WTC11 (cell line): ENCODE results near the gene ALDOC. TPM values are rescaled to one million over a fixed set of nuclear protein-coding genes. Genes with fewer than 3 reads are reported as not detected.

Source experiments
- ATAC-seq: fragments of 200-7000 bp; cut with Tn5 transposase; 2 replicates; pipeline ENCODE4 v1.10.0; 2021; ENCODE audit warnings: mild to moderate bottlenecking, moderate library complexity
- CTCF ChIA-PET: fragments of 300-600 bp; sonication (Branson Sonifier 250); formaldehyde crosslinking; loops from one replicate; lab custom pipeline; 2021; ENCODE audit warnings: antibody characterized with exemption; lab: Charles Lee
- POLR2A ChIA-PET: fragments of 350-600 bp; sonication (Branson Sonifier 250); formaldehyde crosslinking; loops from one replicate; lab custom pipeline; 2021; ENCODE audit warnings: antibody characterized with exemption; lab: Charles Lee
- DNase-seq: peaks from one replicate; pipeline ENCODE4 v3.0.0; 2021; ENCODE audit warnings: low spot score
- H3K27ac Mint-ChIP-seq: 2 replicates; pipeline ENCODE4 v1.8.0; 2021; ENCODE audit warnings: mixed read lengths
- H3K27me3 Mint-ChIP-seq: 2 replicates; pipeline ENCODE4 v1.8.0; 2021; ENCODE audit warnings: low read depth, mild to moderate bottlenecking, moderate library complexity, mixed read lengths
- H3K36me3 Mint-ChIP-seq: 2 replicates; pipeline ENCODE4 v1.8.0; 2021; ENCODE audit warnings: mixed read lengths
- H3K4me1 Mint-ChIP-seq: 2 replicates; pipeline ENCODE4 v1.8.0; 2022; ENCODE audit warnings: mixed read lengths
- H3K4me3 Mint-ChIP-seq: 2 replicates; pipeline ENCODE4 v1.8.0; 2021; ENCODE audit warnings: mild to moderate bottlenecking, moderate library complexity, mixed read lengths
- H3K9me3 Mint-ChIP-seq: 2 replicates; pipeline ENCODE4 v1.8.0; 2021; ENCODE audit warnings: mixed read lengths
- CREB1 ChIP-seq: sonication (generic); formaldehyde crosslinking; IDR thresholded peaks from 2 replicates; pipeline ENCODE4 v1.8.0; 2023; ENCODE audit warnings: mild to moderate bottlenecking, missing genetic modification reagents
- E2F1 ChIP-seq: sonication (generic); formaldehyde crosslinking; IDR thresholded peaks from 2 replicates; pipeline ENCODE4 v1.8.0; 2022; ENCODE audit warnings: mild to moderate bottlenecking, missing genetic modification reagents
- ERG ChIP-seq: fragments of 250-450 bp; sonication (Bioruptor Pico); IDR thresholded peaks from 2 replicates; pipeline ENCODE4 v1.8.0; 2021; ENCODE audit warnings: mild to moderate bottlenecking
- ESRRA ChIP-seq: sonication (generic); formaldehyde crosslinking; IDR thresholded peaks from 2 replicates; pipeline ENCODE4 v1.8.1; 2022; ENCODE audit warnings: mild to moderate bottlenecking, missing genetic modification reagents, borderline replicate concordance
- FOXP1 ChIP-seq: sonication (generic); formaldehyde crosslinking; IDR thresholded peaks from 2 replicates; pipeline ENCODE4 v1.8.0; 2022; ENCODE audit warnings: missing genetic modification reagents, mild to moderate bottlenecking, moderate library complexity, borderline replicate concordance
- GABPB1 ChIP-seq: sonication (generic); formaldehyde crosslinking; IDR thresholded peaks from 2 replicates; pipeline ENCODE4 v1.8.1; 2023; ENCODE audit warnings: mild to moderate bottlenecking, missing genetic modification reagents
- GTF2I ChIP-seq: fragments of 250-450 bp; sonication (Bioruptor Pico); conservative IDR thresholded peaks from 2 replicates; pipeline ENCODE4 v1.4.0; 2021; ENCODE audit warnings: mild to moderate bottlenecking
- HMGXB4 ChIP-seq: sonication (generic); formaldehyde crosslinking; IDR thresholded peaks from 2 replicates; pipeline ENCODE4 v1.8.1; 2023; ENCODE audit warnings: mild to moderate bottlenecking, moderate library complexity, missing genetic modification reagents
- IRF1 ChIP-seq: sonication (generic); formaldehyde crosslinking; IDR thresholded peaks from 2 replicates; pipeline ENCODE4 v1.8.0; 2023; ENCODE audit warnings: missing genetic modification reagents
- MAX ChIP-seq: sonication (generic); formaldehyde crosslinking; IDR thresholded peaks from 2 replicates; pipeline ENCODE4 v1.8.0; 2022; ENCODE audit warnings: mild to moderate bottlenecking, missing genetic modification reagents
- MLX ChIP-seq: sonication (generic); formaldehyde crosslinking; IDR thresholded peaks from 2 replicates; pipeline ENCODE4 v1.8.1; 2023; ENCODE audit warnings: mild to moderate bottlenecking, missing genetic modification reagents, moderate library complexity
- MXD4 ChIP-seq: fragments of 250-450 bp; sonication (Bioruptor Pico); IDR thresholded peaks from 2 replicates; pipeline ENCODE4 v1.8.0; 2021; ENCODE audit warnings: mild to moderate bottlenecking, moderate library complexity, borderline replicate concordance
- NFATC4 ChIP-seq: fragments of 250-450 bp; sonication (Bioruptor Pico); IDR thresholded peaks from 2 replicates; pipeline ENCODE4 v1.9.0; 2021; ENCODE audit warnings: mild to moderate bottlenecking
- NFE2L1 ChIP-seq: sonication (generic); formaldehyde crosslinking; IDR thresholded peaks from 2 replicates; pipeline ENCODE4 v1.8.1; 2023; ENCODE audit warnings: missing genetic modification reagents
- SMAD4 ChIP-seq: sonication (generic); formaldehyde crosslinking; IDR thresholded peaks from 2 replicates; pipeline ENCODE4 v1.8.0; 2022; ENCODE audit warnings: mild to moderate bottlenecking, missing genetic modification reagents
- SP1 ChIP-seq: sonication (generic); formaldehyde crosslinking; conservative IDR thresholded peaks from 2 replicates; pipeline ENCODE4 v1.8.1; 2022; ENCODE audit warnings: missing genetic modification reagents
- TEAD1 ChIP-seq: sonication (generic); formaldehyde crosslinking; IDR thresholded peaks from 2 replicates; pipeline ENCODE4 v1.8.0; 2022; ENCODE audit warnings: mild to moderate bottlenecking, missing genetic modification reagents
- USF1 ChIP-seq: sonication (generic); formaldehyde crosslinking; IDR thresholded peaks from 2 replicates; pipeline ENCODE4 v1.8.0; 2022; ENCODE audit warnings: mild to moderate bottlenecking, missing genetic modification reagents
- USF2 ChIP-seq: sonication (generic); formaldehyde crosslinking; IDR thresholded peaks from 2 replicates; pipeline ENCODE4 v1.8.1; 2023; ENCODE audit warnings: mild to moderate bottlenecking, missing genetic modification reagents, moderate library complexity
- ZBTB21 ChIP-seq: sonication (generic); formaldehyde crosslinking; IDR thresholded peaks from 2 replicates; pipeline ENCODE4 v1.8.1; 2023; ENCODE audit warnings: mild to moderate bottlenecking, missing genetic modification reagents, borderline replicate concordance
- ZBTB43 ChIP-seq: sonication (generic); formaldehyde crosslinking; IDR thresholded peaks from 2 replicates; pipeline ENCODE4 v1.8.1; 2023; ENCODE audit warnings: mild to moderate bottlenecking, missing genetic modification reagents
- ZMAT4 ChIP-seq: fragments of 250-450 bp; sonication (Bioruptor Pico); IDR thresholded peaks from 2 replicates; pipeline ENCODE4 v1.9.0; 2021; ENCODE audit warnings: mild to moderate bottlenecking
- ZNF532 ChIP-seq: fragments of 250-450 bp; sonication (Bioruptor Pico); IDR thresholded peaks from 2 replicates; pipeline ENCODE4 v1.9.0; 2021; ENCODE audit warnings: mild to moderate bottlenecking, borderline replicate concordance
- total RNA-seq: library from RNA; stranded (reverse); gene quantifications from 3 replicates; pipeline ENCODE4 v1.2.3, GENCODE V29; 2021

Gene ALDOC
- total RNA-seq, 1 experiment from 2014 or later, result 73.5 TPM

- TF ChIP-seq NFATC4 (CRISPR knock-in tag) (no peak), GABPB1 (CRISPR knock-in tag) (no peak), USF1 (CRISPR knock-in tag) (peak; percentile 79), IRF1 (CRISPR knock-in tag) (0 out of 2 replicates have a peak, but pooled peaks have one; percentile 21), ESRRA (CRISPR knock-in tag) (peak; percentile 27; the same call in 1 of the 2 replicates), MLX (CRISPR knock-in tag) (no peak), MXD4 (CRISPR knock-in tag) (no peak), ERG (CRISPR knock-in tag) (0 out of 2 replicates have a peak, but pooled peaks have one; percentile 24), SMAD4 (no peak), FOXP1 (CRISPR knock-in tag) (0 out of 2 replicates have a peak, but pooled peaks have one; percentile 22), MAX (CRISPR knock-in tag) (peak; percentile 89), USF2 (CRISPR knock-in tag) (peak; percentile 82), TEAD1 (CRISPR knock-in tag) (peak; percentile 46; the same call in 1 of the 2 replicates), ZBTB21 (no peak), NFE2L1 (CRISPR knock-in tag) (no peak)
Measured at GRCh38 chr17:28576758-28577465, at the start of gene ALDOC (continued).

GRCh38 chr17:28624148-28624547, 47.5 kb upstream of the ALDOC start:
- H3K4me1 Mint-ChIP-seq, result no peaks in the 10 kb centered on the region
- no peak overlapping the region for H3K27ac Mint-ChIP-seq
- no peak overlapping the region for H3K4me3 Mint-ChIP-seq
- H3K9me3 Mint-ChIP-seq, result no peaks in the 10 kb centered on the region
- CTCF ChIA-PET, result no interaction called here
- POLR2A ChIA-PET, result no interaction called here
- H3K36me3 Mint-ChIP-seq, result peaks cover 84% of the 10 kb centered on the region
- DNase-seq, result no peak
- ATAC-seq, result no peak
- H3K27me3 Mint-ChIP-seq, result no peaks in the 10 kb centered on the region
- no peak for TF ChIP-seq SP1 (CRISPR knock-in tag)
- no peak for TF ChIP-seq ZMAT4
- no peak for TF ChIP-seq ZBTB43 (CRISPR knock-in tag)
- TF ChIP-seq GTF2I (CRISPR knock-in tag), result no peak
- TF ChIP-seq HMGXB4 (CRISPR knock-in tag), result no peak
- TF ChIP-seq ZNF532 (CRISPR knock-in tag), result no peak
- TF ChIP-seq CREB1 (CRISPR knock-in tag), result no peak
- no peak for TF ChIP-seq E2F1 (CRISPR knock-in tag)
